Measurements from ENCODE around the gene TBC1D32.
"Not testable (repeated sequence)": the region's sequence is repeated elsewhere in the genome, so short reads cannot be mapped to it uniquely, and the experiment has no call there.

The TBC1D32 gene

GRCh38 chr6:121223930-121224329 is 110.3 kb downstream of the TBC1D32 start:
- no peak for DNase-seq (ENCODE audit: low read depth)

DNA sequence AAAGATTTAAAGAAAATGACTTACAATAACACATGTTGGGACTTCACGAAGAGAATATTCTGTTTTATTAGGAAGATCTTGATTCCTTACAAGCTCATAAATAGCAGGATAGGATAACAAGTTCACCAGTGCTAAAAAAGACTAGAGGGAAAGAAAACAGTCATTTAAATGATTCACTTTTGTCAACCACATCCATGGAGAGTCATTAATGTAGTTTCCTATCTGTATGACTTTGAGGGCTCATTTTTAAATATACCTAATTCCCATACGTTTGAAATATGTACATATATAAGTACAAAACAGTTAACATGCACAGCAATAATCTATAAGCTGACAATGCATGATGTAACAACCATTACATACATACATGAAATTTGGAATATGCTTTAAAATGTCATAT is 111.1 kb downstream of the TBC1D32 start:
- no peak for DNase-seq (ENCODE audit: low read depth)

GRCh38 chr6:121222656-121223055 is 111.6 kb downstream of the TBC1D32 start:
- DNase-seq (ENCODE audit: low read depth), result peak; percentile 45

DNA sequence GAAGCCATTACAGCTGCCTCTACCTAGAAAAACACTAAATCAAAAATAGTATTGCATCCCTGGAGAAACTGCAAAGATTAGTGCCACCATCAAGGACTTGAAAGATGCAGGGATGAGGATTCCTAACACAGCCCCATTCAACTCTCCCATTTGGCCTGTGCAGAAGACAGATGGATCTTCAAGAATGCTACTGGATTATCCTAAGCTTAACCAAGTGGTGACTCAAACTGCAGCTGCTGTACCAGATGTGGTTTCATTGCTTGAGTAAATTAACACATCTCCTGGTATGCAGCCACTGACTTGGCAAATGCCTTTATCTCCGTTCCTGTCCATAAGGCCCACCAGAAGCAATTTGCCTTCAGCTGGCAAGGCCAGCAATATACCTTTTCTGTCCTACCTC is 117.4 kb downstream of the TBC1D32 start:
- DNase-seq (ENCODE audit: low read depth), result peak; percentile 30

- not testable (repeated sequence) for DNase-seq (ENCODE audit: low read depth)
Measured at GRCh38 chr6:121213341-121213740, 120.9 kb downstream of the TBC1D32 start.

- DNase-seq (ENCODE audit: low read depth), result no peak
Measured at GRCh38 chr6:121210943-121211342, 123.3 kb downstream of the TBC1D32 start.

- DNase-seq (ENCODE audit: low read depth), result no peak
Measured at GRCh38 chr6:121205569-121205968, 128.7 kb downstream of the TBC1D32 start.

GRCh38 chr6:121201105-121201504 is 133.2 kb downstream of the TBC1D32 start:
- no peak for DNase-seq (ENCODE audit: low read depth)

DNA sequence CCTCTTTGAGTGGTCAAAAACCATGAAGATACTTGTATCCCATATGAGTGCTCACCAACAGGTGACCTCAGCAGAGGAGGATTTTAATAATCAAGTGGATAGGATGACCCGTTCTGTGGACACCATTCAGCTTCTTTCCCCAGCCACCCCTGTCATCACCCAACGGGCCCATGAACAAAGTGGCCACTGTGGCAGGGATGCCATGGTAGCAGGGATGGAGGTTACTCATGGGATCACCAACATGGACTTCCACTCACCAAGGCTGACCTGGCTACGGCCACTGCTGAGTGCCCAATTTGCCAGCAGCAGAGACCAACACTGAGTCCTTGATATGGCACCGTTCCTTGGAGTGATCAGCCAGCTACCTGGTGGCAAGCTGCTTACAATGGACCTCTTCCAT is 138.2 kb downstream of the TBC1D32 start:
- not testable (repeated sequence) for DNase-seq (ENCODE audit: low read depth)

DNA sequence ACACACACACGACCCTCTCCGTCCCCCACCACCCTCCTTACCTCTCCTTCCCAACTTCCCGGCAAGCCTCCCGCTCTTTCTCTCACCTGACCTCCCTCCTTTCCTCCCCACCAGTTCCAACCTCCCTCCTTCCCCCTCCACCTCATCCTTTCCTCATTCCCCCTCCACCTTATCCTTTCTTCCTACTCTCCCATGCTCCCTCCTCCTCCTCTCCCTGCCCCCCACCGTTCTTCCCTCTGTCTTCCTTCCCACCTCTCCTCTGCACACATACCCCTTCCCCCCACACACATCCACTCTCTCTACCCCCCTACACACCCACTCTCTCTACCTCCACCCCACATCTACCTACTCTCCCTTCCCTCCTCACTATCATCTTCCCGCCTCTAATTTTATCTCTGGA is 144.2 kb downstream of the TBC1D32 start:
- no peak for DNase-seq (ENCODE audit: low read depth)

- DNase-seq (ENCODE audit: low read depth), result no peak
Measured at GRCh38 chr6:121188356-121188755, 145.9 kb downstream of the TBC1D32 start.

DNA sequence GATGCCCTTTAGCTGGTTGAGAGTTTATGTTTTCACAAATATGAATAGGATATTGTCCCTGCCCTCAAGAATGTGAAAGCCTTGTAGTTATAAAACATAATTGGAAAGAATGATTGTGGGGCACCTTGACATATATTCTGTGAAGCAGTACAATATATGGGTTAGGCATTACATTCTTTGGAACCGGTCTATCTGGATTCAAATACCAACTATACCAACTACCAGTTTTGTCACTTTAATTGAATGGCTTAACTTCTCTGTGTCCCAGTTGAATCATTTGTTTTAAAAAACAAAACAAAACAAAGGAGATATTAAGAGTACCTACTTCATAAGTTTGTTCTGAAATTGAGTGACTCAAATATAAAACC is 146.5 kb downstream of the TBC1D32 start:
- DNase-seq (ENCODE audit: low read depth), result no peak

GRCh38 chr6:121187200-121187832 is 147.0 kb downstream of the TBC1D32 start:
- no peak for DNase-seq (ENCODE audit: low read depth)

DNA sequence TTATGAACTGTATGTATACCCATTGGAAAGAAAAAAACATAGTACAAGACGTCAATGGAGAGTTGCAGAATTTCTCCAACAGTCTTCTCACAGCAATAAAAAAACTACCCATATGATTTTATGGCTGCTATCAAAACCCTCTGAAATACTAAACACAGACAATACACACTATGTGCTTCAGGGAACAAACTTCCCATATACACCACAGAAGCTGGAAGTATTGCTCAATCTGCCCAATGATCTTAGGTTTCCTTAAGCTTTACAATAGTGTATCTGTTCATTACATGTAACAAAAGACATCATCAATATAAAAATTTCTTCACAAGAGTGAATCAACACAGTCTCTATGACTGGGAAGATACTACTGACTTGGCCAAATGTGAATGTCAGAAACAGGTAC is 150.5 kb downstream of the TBC1D32 start:
- DNase-seq (ENCODE audit: low read depth), result no peak

DNA sequence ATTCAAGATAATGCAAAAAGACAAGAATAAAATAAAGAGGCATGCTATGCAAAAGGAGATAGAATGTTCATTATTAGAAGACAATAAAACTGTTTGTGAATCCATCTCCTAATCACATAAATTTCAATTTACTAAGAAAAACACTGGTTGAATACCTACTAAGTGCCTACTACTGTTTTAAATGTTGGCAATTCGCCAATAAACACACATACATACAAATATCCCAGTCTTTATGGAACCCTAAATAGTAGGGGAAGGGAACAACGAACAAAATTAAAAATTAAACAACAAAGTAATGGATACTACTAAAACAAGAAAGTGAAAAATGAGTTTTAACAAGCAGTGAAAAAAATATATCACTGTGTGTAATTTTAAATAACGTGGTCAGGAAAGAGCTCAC is 158.5 kb downstream of the TBC1D32 start:
- no peak for DNase-seq (ENCODE audit: low read depth)

GRCh38 chr6:121172451-121172850 is 161.8 kb downstream of the TBC1D32 start:
- DNase-seq (ENCODE audit: low read depth), result not testable (repeated sequence)

- DNase-seq (ENCODE audit: low read depth), result no peak
Measured at GRCh38 chr6:121171879-121172278, 162.4 kb downstream of the TBC1D32 start.

DNA sequence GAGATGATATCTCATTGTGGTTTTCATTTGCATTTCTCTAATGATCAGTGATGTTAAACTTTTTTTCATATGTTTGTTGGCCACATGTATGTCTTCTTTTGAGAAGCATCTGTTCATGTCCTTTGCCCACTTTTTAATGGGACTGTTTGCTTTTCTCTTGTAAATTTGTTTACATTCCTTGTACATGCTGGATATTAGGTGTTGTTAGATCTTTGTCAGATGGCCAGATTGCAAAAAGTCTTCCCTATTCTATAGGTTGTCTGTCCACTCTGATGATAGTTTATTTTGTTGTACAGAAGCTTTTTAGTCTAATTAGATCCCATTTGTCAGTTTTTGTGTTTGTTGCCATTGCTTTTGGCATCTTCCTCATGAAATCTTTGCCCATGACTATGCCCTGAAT is 172.4 kb downstream of the TBC1D32 start:
- no peak for DNase-seq (ENCODE audit: low read depth)

DNA sequence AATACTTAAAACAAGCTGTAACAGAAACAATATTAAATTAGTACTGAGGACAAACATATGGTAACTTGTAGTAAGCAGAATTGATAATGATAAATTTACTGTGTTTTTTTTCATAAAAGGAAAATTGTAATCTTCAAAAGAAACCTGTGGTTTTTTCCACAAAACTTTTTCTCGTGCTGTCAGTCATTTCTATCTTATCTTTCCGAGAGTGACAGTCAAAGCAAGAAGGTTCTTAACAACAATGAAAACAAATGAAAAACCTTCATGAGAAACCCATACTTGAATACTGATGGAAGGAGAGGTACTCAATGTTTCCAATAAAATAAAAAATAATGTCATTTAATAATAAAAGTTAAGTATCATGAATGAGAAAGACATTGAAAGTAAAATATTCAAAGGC is 174.0 kb downstream of the TBC1D32 start:
- DNase-seq (ENCODE audit: low read depth), result no peak

GRCh38 chr6:121158891-121159290 is 175.4 kb downstream of the TBC1D32 start:
- no peak for DNase-seq (ENCODE audit: low read depth)

- DNase-seq (ENCODE audit: low read depth), result no peak
Measured at GRCh38 chr6:121158438-121158837, 175.8 kb downstream of the TBC1D32 start.

DNA sequence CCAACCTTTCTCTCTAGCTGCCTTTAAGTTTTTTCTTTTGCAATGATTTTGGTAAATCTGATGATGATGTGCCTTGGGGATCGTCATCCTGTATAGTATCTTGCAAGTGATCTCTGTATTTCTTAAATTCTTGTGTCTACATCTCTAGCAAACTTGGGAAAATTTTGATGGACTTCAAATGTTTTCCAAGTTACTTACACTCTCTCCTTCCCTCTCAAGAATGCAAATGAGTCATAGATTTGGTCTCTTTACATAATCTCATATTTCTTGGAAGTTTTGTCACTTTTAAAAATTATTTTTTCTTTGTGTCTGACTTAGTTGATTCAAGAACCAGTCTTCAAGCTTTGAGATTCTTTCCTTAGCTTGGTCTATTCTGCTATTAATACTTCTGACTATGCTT is 176.4 kb downstream of the TBC1D32 start:
- peak; percentile 5 for DNase-seq (ENCODE audit: low read depth)

GRCh38 chr6:121143476-121143875 is 190.8 kb downstream of the TBC1D32 start:
- DNase-seq (ENCODE audit: low read depth), result no peak

DNA sequence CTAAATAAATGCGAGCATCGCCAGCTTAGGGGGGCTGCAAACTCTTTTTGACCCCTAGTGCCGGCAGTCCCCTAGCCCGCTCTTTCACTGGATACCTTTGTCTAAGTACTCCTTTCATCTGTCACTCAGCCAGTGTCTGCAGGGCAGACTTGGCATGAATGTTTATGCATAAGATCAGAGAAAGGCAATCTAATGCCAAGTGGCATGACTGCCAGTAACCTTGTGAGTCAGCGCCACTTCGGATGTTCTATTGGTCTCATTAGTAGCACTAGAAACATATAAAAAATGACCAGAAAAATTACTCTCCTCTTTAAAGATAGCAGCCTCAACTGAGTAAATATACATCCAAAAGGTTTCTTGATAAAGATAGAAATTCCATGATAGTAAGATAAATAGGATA is 192.2 kb downstream of the TBC1D32 start:
- no peak for DNase-seq (ENCODE audit: low read depth)

- DNase-seq (ENCODE audit: low read depth), result no peak
Measured at GRCh38 chr6:121135425-121135824, 198.9 kb downstream of the TBC1D32 start.

Measured in non-pigmented ciliary epithelial cell (primary cell).